ENCODE data around the gene ELK1.

ELK1 gene

GRCh38 chrX:47632666-47633065 lies 17.7 kb downstream of the ELK1 start:
- TF ChIP-seq CTCF (IDR thresholded peaks at IDR 0.05; ENCODE audit: low read length, missing control alignments): no peak
- DNase-seq (ENCODE audit: low read depth): no peak
- no peak overlapping the region for H3K4me3 ChIP-seq (replicated peaks; ENCODE audit: low read depth, low read length)

DNA sequence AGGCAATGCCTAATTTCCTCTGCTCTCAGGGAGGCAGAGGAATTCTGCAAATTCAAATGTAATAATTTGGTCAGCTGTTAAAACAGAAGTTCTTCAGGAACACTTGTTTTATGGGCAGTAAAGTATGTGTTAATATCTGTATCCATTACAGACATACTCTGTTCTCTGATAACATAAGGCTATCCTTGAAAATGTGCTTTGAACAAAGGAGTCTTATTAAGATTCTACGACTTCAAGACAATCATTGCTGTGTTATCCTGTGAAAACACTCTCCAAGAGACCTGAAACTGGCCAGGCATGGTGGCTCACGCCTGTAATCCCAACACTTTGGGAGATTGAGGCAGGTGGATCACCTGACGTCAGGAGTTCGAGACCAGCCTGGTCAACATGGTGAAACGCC lies 18.7 kb downstream of the ELK1 start:
- no peak overlapping the region for H3K4me3 ChIP-seq (replicated peaks; ENCODE audit: low read depth, low read length)
- no peak for TF ChIP-seq CTCF (IDR thresholded peaks at IDR 0.05; ENCODE audit: low read length, missing control alignments)
- DNase-seq (ENCODE audit: low read depth): no peak

GRCh38 chrX:47629419-47630200 lies 20.8 kb downstream of the ELK1 start, which contains the start of gene CFP:
Gene CFP, minus strand, starts transcription at chrX:47629930. Its CDS starts 86 bp downstream, at chrX:47629844.
- no peak for TF ChIP-seq CTCF (IDR thresholded peaks at IDR 0.05; ENCODE audit: low read length, missing control alignments)
- DNase-seq (ENCODE audit: low read depth): no peak
- no peak within 1 kb of the TSS for H3K4me3 ChIP-seq (replicated peaks; ENCODE audit: low read depth, low read length)

- no peak for DNase-seq (ENCODE audit: low read depth)
- H3K4me3 ChIP-seq (replicated peaks; ENCODE audit: low read depth, low read length): no peak overlapping the region
- peak; percentile 17 for TF ChIP-seq CTCF (IDR thresholded peaks at IDR 0.05; ENCODE audit: low read length, missing control alignments)
These were observed 21.4 kb downstream of the ELK1 start for GRCh38 chrX:47628982-47629381.

- TF ChIP-seq CTCF (IDR thresholded peaks at IDR 0.05; ENCODE audit: low read length, missing control alignments): no peak
- H3K4me3 ChIP-seq (replicated peaks; ENCODE audit: low read depth, low read length): no peak overlapping the region
- no peak for DNase-seq (ENCODE audit: low read depth)
These were observed 25.0 kb downstream of the ELK1 start for GRCh38 chrX:47625365-47625764.

DNA sequence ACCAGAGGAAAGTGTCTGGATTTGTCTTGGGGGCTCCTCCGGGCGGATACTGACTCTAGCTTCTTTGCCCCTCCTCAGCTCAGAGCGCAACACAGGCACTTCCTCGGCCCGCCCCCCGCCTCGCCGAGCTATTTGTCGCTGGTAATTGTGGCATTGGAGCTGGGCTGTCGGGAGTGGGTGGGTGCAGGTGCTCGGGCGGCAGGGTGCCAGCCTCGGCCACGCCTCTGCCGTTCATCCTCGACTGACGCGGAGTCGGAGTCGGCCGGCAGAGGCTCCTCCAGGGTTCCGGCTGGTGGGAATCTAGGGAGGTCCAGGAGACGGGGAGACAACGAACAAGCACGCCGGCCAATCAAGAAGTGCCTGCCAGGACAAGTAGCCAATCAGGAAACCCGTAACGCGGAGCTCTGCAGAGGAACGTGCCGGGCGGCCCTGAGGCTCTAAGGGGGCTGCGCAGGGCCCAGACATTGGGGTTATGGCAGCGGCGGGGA lies 26.8 kb downstream of the ELK1 start:
- H3K4me3 ChIP-seq (replicated peaks; ENCODE audit: low read depth, low read length): peak overlapping the region; percentile 39
- DNase-seq (ENCODE audit: low read depth): peak; percentile 82
- no peak for TF ChIP-seq CTCF (IDR thresholded peaks at IDR 0.05; ENCODE audit: low read length, missing control alignments)

DNA sequence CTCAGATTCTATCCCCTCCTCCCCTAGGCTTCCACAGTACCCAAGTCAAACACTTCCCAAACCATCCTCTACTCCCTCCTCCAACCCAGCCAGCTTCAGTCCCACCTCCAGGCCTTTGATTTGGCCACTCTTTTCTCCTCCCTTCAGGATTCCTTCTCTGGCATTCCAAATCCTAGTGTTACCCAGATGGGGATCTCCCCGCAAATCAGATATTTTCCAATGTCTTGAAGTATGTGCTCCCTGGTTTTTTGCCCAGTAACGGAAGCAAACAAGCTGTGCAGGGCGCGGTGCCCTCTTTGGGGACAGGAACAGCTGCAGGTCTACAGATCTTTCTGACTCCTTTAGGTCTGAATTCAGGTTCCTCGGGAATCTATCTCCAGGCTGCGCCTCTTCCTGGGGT lies 28.5 kb downstream of the ELK1 start:
- no peak for TF ChIP-seq CTCF (IDR thresholded peaks at IDR 0.05; ENCODE audit: low read length, missing control alignments)
- DNase-seq (ENCODE audit: low read depth): no peak
- H3K4me3 ChIP-seq (replicated peaks; ENCODE audit: low read depth, low read length): no peak overlapping the region

Measured in fibroblast of pulmonary artery (primary cell).